ENCODE data around the gene SCG3.

SCG3 gene

GRCh38 chr15:51675234-51675633 is 6.1 kb upstream of the SCG3 start:
- TF ChIP-seq SIN3A (IDR thresholded peaks at IDR 0.05; ENCODE audit: borderline replicate concordance, insufficient read depth, low read length): no peak

- TF ChIP-seq FOXP2 (optimal IDR thresholded peaks at IDR 0.05; ENCODE audit: borderline replicate concordance, extremely low read depth, extremely low read length, insufficient read depth) (no peak), POLR2AphosphoS5 (IDR thresholded peaks at IDR 0.05; ENCODE audit: low read depth, low read length) (no peak), SIN3A (IDR thresholded peaks at IDR 0.05; ENCODE audit: borderline replicate concordance, insufficient read depth, low read length) (no peak), TAF1 (IDR thresholded peaks at IDR 0.05; ENCODE audit: borderline replicate concordance, insufficient read depth, low read length) (no peak)
- TF ChIP-seq, protein P1, sequence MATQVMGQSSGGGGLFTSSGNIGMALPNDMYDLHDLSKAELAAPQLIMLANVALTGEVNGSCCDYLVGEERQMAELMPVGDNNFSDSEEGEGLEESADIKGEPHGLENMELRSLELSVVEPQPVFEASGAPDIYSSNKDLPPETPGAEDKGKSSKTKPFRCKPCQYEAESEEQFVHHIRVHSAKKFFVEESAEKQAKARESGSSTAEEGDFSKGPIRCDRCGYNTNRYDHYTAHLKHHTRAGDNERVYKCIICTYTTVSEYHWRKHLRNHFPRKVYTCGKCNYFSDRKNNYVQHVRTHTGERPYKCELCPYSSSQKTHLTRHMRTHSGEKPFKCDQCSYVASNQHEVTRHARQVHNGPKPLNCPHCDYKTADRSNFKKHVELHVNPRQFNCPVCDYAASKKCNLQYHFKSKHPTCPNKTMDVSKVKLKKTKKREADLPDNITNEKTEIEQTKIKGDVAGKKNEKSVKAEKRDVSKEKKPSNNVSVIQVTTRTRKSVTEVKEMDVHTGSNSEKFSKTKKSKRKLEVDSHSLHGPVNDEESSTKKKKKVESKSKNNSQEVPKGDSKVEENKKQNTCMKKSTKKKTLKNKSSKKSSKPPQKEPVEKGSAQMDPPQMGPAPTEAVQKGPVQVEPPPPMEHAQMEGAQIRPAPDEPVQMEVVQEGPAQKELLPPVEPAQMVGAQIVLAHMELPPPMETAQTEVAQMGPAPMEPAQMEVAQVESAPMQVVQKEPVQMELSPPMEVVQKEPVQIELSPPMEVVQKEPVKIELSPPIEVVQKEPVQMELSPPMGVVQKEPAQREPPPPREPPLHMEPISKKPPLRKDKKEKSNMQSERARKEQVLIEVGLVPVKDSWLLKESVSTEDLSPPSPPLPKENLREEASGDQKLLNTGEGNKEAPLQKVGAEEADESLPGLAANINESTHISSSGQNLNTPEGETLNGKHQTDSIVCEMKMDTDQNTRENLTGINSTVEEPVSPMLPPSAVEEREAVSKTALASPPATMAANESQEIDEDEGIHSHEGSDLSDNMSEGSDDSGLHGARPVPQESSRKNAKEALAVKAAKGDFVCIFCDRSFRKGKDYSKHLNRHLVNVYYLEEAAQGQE (IDR thresholded peaks at IDR 0.05; ENCODE audit: insufficient read depth in 1 of 2, low read depth in 2 of 2, low read length in 2 of 2): no peak
Measured at GRCh38 chr15:51677021-51677420, 4.3 kb upstream of the SCG3 start.

GRCh38 chr15:51677452-51677851 is 3.9 kb upstream of the SCG3 start:
- TF ChIP-seq, protein P1 (IDR thresholded peaks at IDR 0.05; ENCODE audit: insufficient read depth in 1 of 2, low read depth in 2 of 2, low read length in 2 of 2): no peak
- TF ChIP-seq FOXP2 (optimal IDR thresholded peaks at IDR 0.05; ENCODE audit: borderline replicate concordance, extremely low read depth, extremely low read length, insufficient read depth): no peak
- TF ChIP-seq POLR2AphosphoS5 (IDR thresholded peaks at IDR 0.05; ENCODE audit: low read depth, low read length): no peak
- no peak for TF ChIP-seq SIN3A (IDR thresholded peaks at IDR 0.05; ENCODE audit: borderline replicate concordance, insufficient read depth, low read length)
- no peak for TF ChIP-seq TAF1 (IDR thresholded peaks at IDR 0.05; ENCODE audit: borderline replicate concordance, insufficient read depth, low read length)

GRCh38 chr15:51678096-51678495 is 3.2 kb upstream of the SCG3 start:
- no peak for TF ChIP-seq POLR2AphosphoS5 (IDR thresholded peaks at IDR 0.05; ENCODE audit: low read depth, low read length)
- no peak for TF ChIP-seq TAF1 (IDR thresholded peaks at IDR 0.05; ENCODE audit: borderline replicate concordance, insufficient read depth, low read length)
- TF ChIP-seq, protein P1 (IDR thresholded peaks at IDR 0.05; ENCODE audit: insufficient read depth in 1 of 2, low read depth in 2 of 2, low read length in 2 of 2): no peak
- TF ChIP-seq SIN3A (IDR thresholded peaks at IDR 0.05; ENCODE audit: borderline replicate concordance, insufficient read depth, low read length): no peak
- no peak for TF ChIP-seq FOXP2 (optimal IDR thresholded peaks at IDR 0.05; ENCODE audit: borderline replicate concordance, extremely low read depth, extremely low read length, insufficient read depth)

DNA sequence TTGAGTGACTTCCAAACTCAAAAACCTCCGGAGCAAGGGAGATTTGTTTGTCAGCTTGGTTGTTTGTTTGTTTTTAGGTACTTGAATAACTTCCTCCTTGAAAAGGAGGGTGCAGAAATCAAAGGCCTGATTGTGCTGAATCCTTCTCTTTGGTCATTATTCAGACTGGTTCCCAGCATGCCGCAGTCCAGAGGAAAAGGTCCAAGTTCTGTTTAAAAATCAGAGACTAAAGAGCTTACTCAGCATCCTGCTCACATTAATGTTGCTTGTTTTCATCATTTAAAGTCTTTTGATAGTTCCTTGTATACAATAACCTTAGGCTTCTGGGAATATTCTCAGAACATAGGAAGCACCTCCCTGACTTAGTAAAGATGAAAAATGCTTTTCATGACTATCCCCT is 982 bp upstream of the SCG3 start:
- TF ChIP-seq POLR2AphosphoS5 (IDR thresholded peaks at IDR 0.05; ENCODE audit: low read depth, low read length): no peak

DNA sequence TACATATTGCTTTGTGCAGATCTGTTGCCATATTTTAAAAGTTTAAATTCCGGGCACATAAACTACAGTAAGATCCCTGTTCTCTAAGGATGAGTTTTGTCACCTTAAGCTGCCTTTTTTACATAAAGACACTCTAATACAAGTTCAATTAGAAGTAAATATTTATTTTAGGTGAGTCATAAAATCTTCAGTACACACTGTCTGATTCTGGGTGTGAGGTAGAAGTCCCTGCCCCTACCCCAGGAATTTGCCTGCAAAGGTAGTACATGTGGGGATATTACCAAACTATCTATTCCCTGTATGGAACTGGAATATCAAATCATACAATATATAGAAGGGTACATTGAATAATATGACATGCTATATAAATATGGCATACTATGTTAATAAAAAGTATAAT is 6.3 kb downstream of the SCG3 start:
- TF ChIP-seq, protein P1 (IDR thresholded peaks at IDR 0.05; ENCODE audit: insufficient read depth in 1 of 2, low read depth in 2 of 2, low read length in 2 of 2): no peak
- TF ChIP-seq SIN3A (IDR thresholded peaks at IDR 0.05; ENCODE audit: borderline replicate concordance, insufficient read depth, low read length) (no peak), POLR2AphosphoS5 (IDR thresholded peaks at IDR 0.05; ENCODE audit: low read depth, low read length) (no peak), TAF1 (IDR thresholded peaks at IDR 0.05; ENCODE audit: borderline replicate concordance, insufficient read depth, low read length) (no peak), FOXP2 (optimal IDR thresholded peaks at IDR 0.05; ENCODE audit: borderline replicate concordance, extremely low read depth, extremely low read length, insufficient read depth) (no peak)
